Karpas-422 (cell line): ENCODE measurements around the gene PGAP6. TPM values are rescaled to one million over a fixed set of nuclear protein-coding genes. Genes with fewer than 3 reads are reported as not detected.

Experiments
- DNase-seq: peaks from one replicate; pipeline ENCODE4 v3.0.0-alpha.2; 2015
- H2AFZ ChIP-seq: fragments of 200-600 bp; sonication (generic); 2 replicates; pipeline ENCODE4 v1.6.1; 2014; ENCODE audit warnings: antibody characterized with exemption, low read length, mixed read lengths
- H3K27ac ChIP-seq: fragments of 200-600 bp; sonication (generic); 2 replicates; pipeline ENCODE4 v1.5.1; 2014; ENCODE audit warnings: mild to moderate bottlenecking, low read length, moderate library complexity
- H3K27me3 ChIP-seq: fragments of 200-600 bp; sonication (generic); 2 replicates; pipeline ENCODE4 v1.6.1; 2014; ENCODE audit warnings: low read length, mixed read lengths
- H3K36me3 ChIP-seq: fragments of 200-600 bp; sonication (generic); 2 replicates; pipeline ENCODE4 v1.6.1; 2014; ENCODE audit warnings: low read length, mixed read lengths; ENCODE audit not compliant: insufficient read depth
- H3K4me1 ChIP-seq: fragments of 200-600 bp; sonication (generic); 2 replicates; pipeline ENCODE4 v1.6.1; 2014; ENCODE audit warnings: mild to moderate bottlenecking, low read length, mixed read lengths
- H3K4me2 ChIP-seq: fragments of 200-600 bp; sonication (generic); 2 replicates; pipeline ENCODE4 v1.6.1; 2014; ENCODE audit warnings: low read length, low read depth, mild to moderate bottlenecking; ENCODE audit not compliant: poor library complexity, severe bottlenecking
- H3K4me3 ChIP-seq: fragments of 200-600 bp; sonication (generic); 2 replicates; pipeline ENCODE4 v1.5.1; 2014; ENCODE audit warnings: mild to moderate bottlenecking, antibody characterized with exemption, low read length, mixed read lengths
- H3K79me2 ChIP-seq: fragments of 200-600 bp; sonication (generic); 2 replicates; pipeline ENCODE4 v1.6.1; 2014; ENCODE audit warnings: mild to moderate bottlenecking, low read length, mixed read lengths
- H3K9ac ChIP-seq: fragments of 200-600 bp; sonication (generic); 2 replicates; pipeline ENCODE4 v1.6.0; 2014; ENCODE audit warnings: low read length
- H3K9me2 ChIP-seq: fragments of 200-600 bp; sonication (generic), shearing (Covaris generic); replicated peaks from 2 replicates; pipeline ENCODE4 v1.6.0; 2014; ENCODE audit warnings: mild to moderate bottlenecking, low read length, moderate library complexity; ENCODE audit not compliant: insufficient read depth
- H3K9me3 ChIP-seq: fragments of 300-700, 200-600 bp; sonication (generic); 2 replicates; pipeline ENCODE4 v1.6.1; 2014; ENCODE audit warnings: low read length, mixed read lengths
- H4K20me1 ChIP-seq: fragments of 200-600 bp; sonication (generic); 2 replicates; pipeline ENCODE4 v1.6.1; 2014; ENCODE audit warnings: mild to moderate bottlenecking, antibody characterized with exemption, low read length, low read depth; ENCODE audit not compliant: insufficient read depth
- total RNA-seq: library from RNA; depleted of rRNA; stranded (reverse); fragments of >200 nt; shearing (Covaris generic); gene quantifications from 2 replicates; pipeline ENCODE4 v1.2.3, GENCODE V29; 2014; ENCODE audit warnings: low replicate concordance

PGAP6 gene
- total RNA-seq, 1 experiment from 2014 or later, result 58.1 TPM

DNA sequence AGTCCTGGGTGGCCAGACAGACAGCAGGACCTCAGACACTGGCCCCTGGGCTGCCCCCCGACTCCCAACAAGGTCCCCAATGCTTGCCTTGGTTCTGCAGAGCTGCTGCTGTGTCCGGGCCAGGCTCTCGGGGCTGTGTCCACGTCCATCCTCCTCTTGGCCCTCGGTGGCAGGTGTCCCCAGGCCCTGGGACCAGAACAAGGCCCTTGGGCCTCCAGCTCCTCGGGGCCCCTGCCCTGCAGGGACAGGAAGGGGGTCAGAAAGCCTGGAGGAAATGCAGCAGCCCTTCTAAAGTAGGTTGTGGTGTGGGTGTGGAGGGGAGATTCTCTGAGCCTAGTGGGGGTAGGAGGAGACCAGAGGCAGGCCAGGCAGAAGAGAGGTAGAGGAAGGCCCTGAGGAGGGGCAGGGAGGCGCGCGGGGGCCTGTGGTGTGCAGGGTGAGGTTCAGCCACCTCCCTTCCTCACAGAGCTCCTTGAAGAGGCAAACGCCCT lies 26.8 kb downstream of the PGAP6 start:
- H3K79me2 ChIP-seq, result peaks cover 20% of the 10 kb centered on the region
- no peak overlapping the region for H3K4me2 ChIP-seq
- H4K20me1 ChIP-seq, result no peaks in the 10 kb centered on the region
- no peaks in the 10 kb centered on the region for H3K9me3 ChIP-seq
- no peaks in the 10 kb centered on the region for H3K9me2 ChIP-seq
- no peak overlapping the region for H3K27ac ChIP-seq
- H3K4me1 ChIP-seq, result peaks cover 20% of the 10 kb centered on the region
- peaks cover 6% of the 10 kb centered on the region; the same call in 1 of the 2 replicates for H3K36me3 ChIP-seq
- no peak overlapping the region for H3K4me3 ChIP-seq
- H3K9ac ChIP-seq, result no peak overlapping the region
- no peak overlapping the region for H2AFZ ChIP-seq
- H3K27me3 ChIP-seq, result no peaks in the 10 kb centered on the region
- DNase-seq, result no peak

GRCh38 chr16:354291-354881 lies 27.4 kb downstream of the PGAP6 start:
- no peak overlapping the region for H3K27ac ChIP-seq
- peaks cover 7% of the 10 kb centered on the region; the same call in 1 of the 2 replicates for H3K36me3 ChIP-seq
- no peaks in the 10 kb centered on the region for H3K9me3 ChIP-seq
- H3K9ac ChIP-seq, result no peak overlapping the region
- peaks cover 26% of the 10 kb centered on the region for H3K4me1 ChIP-seq
- H3K27me3 ChIP-seq, result no peaks in the 10 kb centered on the region
- DNase-seq, result no peak
- H3K9me2 ChIP-seq, result no peaks in the 10 kb centered on the region
- no peak overlapping the region for H2AFZ ChIP-seq
- no peaks in the 10 kb centered on the region for H4K20me1 ChIP-seq
- H3K4me2 ChIP-seq, result no peak overlapping the region
- H3K79me2 ChIP-seq, result peaks cover 27% of the 10 kb centered on the region
- H3K4me3 ChIP-seq, result no peak overlapping the region

GRCh38 chr16:353404-354290 lies 28.1 kb downstream of the PGAP6 start:
- Histone ChIP-seq H3K36me3 (peaks cover 7% of the 10 kb centered on the region; the same call in 1 of the 2 replicates), H2AFZ (peak overlapping the region; percentile 73), H3K9me2 (no peaks in the 10 kb centered on the region), H3K27me3 (no peaks in the 10 kb centered on the region), H3K4me1 (peaks cover 29% of the 10 kb centered on the region), H3K9ac (peak overlapping the region; percentile 38), H3K4me3 (peak overlapping the region; percentile 66), H3K27ac (no peak overlapping the region), H3K9me3 (no peaks in the 10 kb centered on the region), H3K79me2 (peaks cover 32% of the 10 kb centered on the region), H4K20me1 (no peaks in the 10 kb centered on the region), H3K4me2 (peak overlapping the region; percentile 76)
- no peak for DNase-seq

GRCh38 chr16:352547-353403 lies 29.0 kb downstream of the PGAP6 start, which contains the start of gene AXIN1:
Gene AXIN1 (minus strand): TSS chr16:352723. CDS start chr16:347025, 5,698 bp downstream.
- peak within 1 kb of the TSS; percentile 88 for H3K9ac ChIP-seq
- 0 out of 2 replicates have a peak, but pooled peaks cover 3% of the 10 kb centered on the region for H4K20me1 ChIP-seq
- peak within 1 kb of the TSS; percentile 76 for H3K4me2 ChIP-seq
- no peaks in the 10 kb centered on the region for H3K9me3 ChIP-seq
- peaks cover 33% of the 10 kb centered on the region for H3K4me1 ChIP-seq
- no peaks in the 10 kb centered on the region for H3K9me2 ChIP-seq
- peaks cover 7% of the 10 kb centered on the region; the same call in 1 of the 2 replicates for H3K36me3 ChIP-seq
- peak within 1 kb of the TSS; percentile 73 for H2AFZ ChIP-seq
- H3K79me2 ChIP-seq, result peaks cover 40% of the 10 kb centered on the region
- peak within 1 kb of the TSS; percentile 93 for H3K4me3 ChIP-seq
- H3K27me3 ChIP-seq, result no peaks in the 10 kb centered on the region
- peak within 1 kb of the TSS; percentile 22; the same call in 1 of the 2 replicates for H3K27ac ChIP-seq
- peak; percentile 100 for DNase-seq

DNA sequence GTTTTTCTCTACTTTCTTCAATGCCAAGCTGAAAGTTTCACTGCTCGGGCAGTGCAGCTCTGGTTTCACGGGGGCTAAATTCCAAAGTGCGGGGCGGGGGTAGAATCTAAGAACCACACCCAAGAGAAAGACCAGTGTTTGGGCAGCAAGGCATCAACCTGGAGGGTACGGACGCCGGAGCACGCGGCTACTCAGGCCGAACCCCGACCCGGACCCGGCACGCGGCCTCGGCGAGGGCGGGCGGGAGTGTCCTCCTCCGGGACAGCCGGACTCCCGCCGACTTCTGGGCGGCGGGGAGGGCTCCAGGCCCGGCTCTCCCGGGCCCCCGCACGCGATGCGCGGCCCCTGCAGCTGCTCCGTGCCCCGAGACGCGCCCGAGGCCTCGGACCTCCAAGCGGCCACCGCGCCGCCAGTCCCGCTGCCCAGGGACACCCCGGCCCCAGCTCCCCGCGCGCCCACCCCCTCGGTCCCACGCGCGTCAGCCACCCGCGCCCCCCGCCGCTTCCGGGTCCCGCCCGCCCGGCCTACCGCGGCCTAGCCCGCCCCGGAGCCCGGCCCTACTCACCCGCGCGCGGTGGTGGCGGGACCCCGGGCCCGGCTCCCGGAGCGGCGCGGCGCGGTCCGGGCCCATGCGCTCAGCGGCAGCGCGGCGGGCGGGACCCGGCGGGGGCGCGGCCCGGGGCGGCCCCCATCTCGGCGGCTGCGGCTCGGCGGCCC lies 29.8 kb downstream of the PGAP6 start:
- DNase-seq, result peak; percentile 67
- Histone ChIP-seq H3K79me2 (peaks cover 49% of the 10 kb centered on the region), H3K36me3 (peaks cover 7% of the 10 kb centered on the region; the same call in 1 of the 2 replicates), H3K9ac (peak overlapping the region; percentile 88), H3K4me1 (peaks cover 33% of the 10 kb centered on the region), H3K9me3 (no peaks in the 10 kb centered on the region), H4K20me1 (peaks cover 11% of the 10 kb centered on the region), H3K27ac (peak overlapping the region; percentile 22; the same call in 1 of the 2 replicates), H3K27me3 (no peaks in the 10 kb centered on the region), H2AFZ (no peak overlapping the region), H3K4me2 (peak overlapping the region; percentile 72), H3K9me2 (no peaks in the 10 kb centered on the region), H3K4me3 (peak overlapping the region; percentile 93)

DNA sequence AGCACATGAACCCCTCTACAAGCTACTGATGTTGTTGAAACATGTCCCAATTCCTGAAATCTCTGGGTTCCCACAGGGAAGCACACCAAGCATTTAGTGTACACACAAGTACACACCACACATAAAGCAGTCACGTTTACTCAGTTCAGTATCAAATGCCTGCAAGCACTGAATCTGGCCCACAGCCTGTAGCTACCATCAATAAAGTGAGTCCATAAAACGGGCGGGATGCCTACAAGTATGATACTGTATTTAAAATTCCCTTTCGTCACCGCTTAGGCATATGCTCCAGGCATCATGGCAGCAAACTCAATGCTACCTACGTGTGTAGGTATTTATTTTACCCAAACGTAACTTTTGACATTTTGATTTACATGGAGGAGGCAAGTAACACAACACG lies 31.6 kb downstream of the PGAP6 start:
- Histone ChIP-seq H3K4me1 (peaks cover 33% of the 10 kb centered on the region), H3K79me2 (peaks cover 66% of the 10 kb centered on the region), H4K20me1 (peaks cover 15% of the 10 kb centered on the region), H3K9me3 (no peaks in the 10 kb centered on the region), H3K27ac (no peak overlapping the region), H3K27me3 (no peaks in the 10 kb centered on the region), H3K9me2 (no peaks in the 10 kb centered on the region), H2AFZ (no peak overlapping the region), H3K36me3 (peaks cover 15% of the 10 kb centered on the region), H3K4me3 (no peak overlapping the region), H3K9ac (0 out of 2 replicates have a peak overlapping the region, but pooled peaks have one; percentile 19), H3K4me2 (no peak overlapping the region)
- DNase-seq, result no peak

- H3K79me2 ChIP-seq, result peaks cover 76% of the 10 kb centered on the region
- no peak overlapping the region for H3K4me3 ChIP-seq
- no peak for DNase-seq
- no peaks in the 10 kb centered on the region for H3K9me3 ChIP-seq
- H3K9me2 ChIP-seq, result no peaks in the 10 kb centered on the region
- no peaks in the 10 kb centered on the region for H3K27me3 ChIP-seq
- no peak overlapping the region for H3K9ac ChIP-seq
- H4K20me1 ChIP-seq, result peaks cover 15% of the 10 kb centered on the region
- H3K36me3 ChIP-seq, result peaks cover 15% of the 10 kb centered on the region
- H2AFZ ChIP-seq, result no peak overlapping the region
- H3K4me1 ChIP-seq, result peaks cover 33% of the 10 kb centered on the region
- H3K27ac ChIP-seq, result 0 out of 2 replicates have a peak overlapping the region, but pooled peaks have one; percentile 18
- peak overlapping the region; percentile 27 for H3K4me2 ChIP-seq
Measured at GRCh38 chr16:349211-349610, 32.6 kb downstream of the PGAP6 start.
